Breast epithelium (tissue), 4 donors: Measurements from ENCODE around the gene TUT1. TPM values are rescaled to one million over a fixed set of nuclear protein-coding genes. Genes with fewer than 3 reads are reported as not detected.
A peak's percentile ranks its signal among the peaks of the same experiment; 100 is the strongest.

ENCODE experiments used
- DNase-seq, 2 donors: peaks; one replicate each; pipeline ENCODE4 v3.0.0-alpha.2; 2019; ENCODE audit warnings: low spot score in 2 of 2
- H3K27ac ChIP-seq, 2 donors: fragments of 200-600 bp; sonication (generic) in 1 of 2; one replicate each; pipeline ENCODE4 v1.5.1; 2016 to 2019; ENCODE audit warnings: mild to moderate bottlenecking in 1 of 2
- H3K27me3 ChIP-seq, 2 donors: fragments of 200-600 bp; sonication (generic) in 1 of 2; one replicate each; pipeline versions ENCODE4 v1.5.1 to v1.6.0; 2017 to 2019; ENCODE audit warnings: control low read depth in 1 of 2, mild to moderate bottlenecking in 1 of 2
- H3K36me3 ChIP-seq: fragments of 200-600 bp; one replicate; pipeline ENCODE4 v1.5.1; 2019
- H3K4me1 ChIP-seq, 2 donors: fragments of 200-600 bp; sonication (generic); one replicate each; pipeline ENCODE4 v1.5.1; 2016 to 2019; ENCODE audit warnings: control low read depth in 1 of 2
- H3K4me3 ChIP-seq, 3 donors: fragments of 200-600 bp; sonication (generic); 1 replicate in 2 of 3; 2 replicates in 1 of 3; pipeline ENCODE4 v1.5.1; 2016 to 2019; ENCODE audit warnings: mild to moderate bottlenecking in 3 of 3, moderate library complexity in 2 of 3
- H3K9me3 ChIP-seq, 2 donors: fragments of 200-600 bp; sonication (generic) in 1 of 2; one replicate each; pipeline ENCODE4 v1.5.1; 2016 to 2019; ENCODE audit warnings: control low read depth in 1 of 2
- POLR2A ChIP-seq: fragments of 450-650 bp; IDR thresholded peaks from one replicate; pipeline ENCODE4 v1.6.1; 2016; ENCODE audit warnings: antibody characterized with exemption, mild to moderate bottlenecking, moderate library complexity
- POLR2AphosphoS5 ChIP-seq, 3 donors: sonication (generic); formaldehyde crosslinking; IDR thresholded peaks; one replicate each; pipeline ENCODE4 v1.6.1; 2017; ENCODE audit warnings: antibody characterized with exemption in 3 of 3
- intact Hi-C: fragments of 100-400 bp; cut with DNase I; formaldehyde crosslinking; loops from one replicate; pipeline ENCODE4 v1.15.1; 2023; ENCODE audit warnings: low total_unique reads
- total RNA-seq, 3 donors: library from RNA; depleted of rRNA; stranded (reverse); fragments of >200 nt; gene quantifications; one replicate each; pipeline ENCODE4 v1.1.0, GENCODE V29; 2016
- TF ChIP-seq, protein P1 (sequence below), 3 donors: fragments of 450-650 bp; IDR thresholded peaks; one replicate each; pipeline ENCODE4 v1.5.1; 2016 to 2017; ENCODE audit warnings: antibody characterized with exemption in 3 of 3, mild to moderate bottlenecking in 3 of 3, moderate library complexity in 3 of 3

The TUT1 gene
- total RNA-seq, 3 donors from 2014 or later, result 7.7 to 12.1 (median 10.7) TPM

DNA sequence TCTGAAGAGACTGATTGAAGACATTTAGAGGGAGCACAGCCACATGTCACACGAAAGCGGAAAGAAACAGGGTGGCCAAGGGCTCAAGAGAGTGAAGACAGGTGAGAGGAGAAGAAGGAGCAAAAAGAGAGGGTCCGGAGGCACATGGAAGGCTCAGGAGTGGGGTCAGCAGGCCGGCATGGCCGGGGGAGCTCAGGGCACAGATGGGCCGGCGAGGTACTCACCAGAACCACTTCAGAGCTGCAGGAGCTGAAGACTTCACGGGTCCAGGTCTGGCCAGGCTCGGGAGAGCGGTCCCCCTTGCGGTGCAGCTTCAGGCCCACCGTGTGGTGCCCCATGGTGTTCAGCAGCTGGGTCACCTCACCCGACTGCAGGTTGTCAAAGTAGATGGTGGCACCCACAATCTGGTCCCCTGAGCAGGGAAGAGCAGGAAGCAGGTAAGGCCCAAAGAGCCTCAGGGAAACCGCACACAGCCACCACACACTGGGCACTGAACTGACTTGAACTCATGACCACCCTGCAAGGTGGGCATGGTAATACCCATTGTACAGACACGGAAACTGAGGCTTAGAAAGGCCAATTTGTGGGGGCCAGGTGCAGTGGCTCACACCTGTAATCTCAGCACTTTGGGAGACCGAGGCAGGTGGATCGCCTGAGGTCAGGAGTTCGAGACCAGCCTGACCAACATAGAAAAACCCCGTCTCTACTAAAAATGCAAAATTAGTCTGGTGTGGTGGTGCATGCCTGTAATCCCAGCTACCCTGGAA lies 56.4 kb downstream of the TUT1 start:
- H3K4me3 ChIP-seq, result no peak overlapping the region
- peaks cover 18 to 20% of the 10 kb centered on the region in 2 donors for H3K4me1 ChIP-seq
- peaks cover 28% of the 10 kb centered on the region for H3K36me3 ChIP-seq
- DNase-seq, result no peak
- H3K27ac ChIP-seq, result peak overlapping the region in 1 of 2 donors; percentile 52
- no peaks in the 10 kb centered on the region for H3K27me3 ChIP-seq
- intact Hi-C loops, result loop anchor here (5.0 kb wide), 1 partner anchor 33 kb away; no protein-coding TSS in a partner anchor
- H3K9me3 ChIP-seq, result no peaks in the 10 kb centered on the region
- TF ChIP-seq POLR2AphosphoS5 (IDR thresholded peaks at IDR 0.05) (no peak), POLR2A (no peak)
- TF ChIP-seq, protein P1, sequence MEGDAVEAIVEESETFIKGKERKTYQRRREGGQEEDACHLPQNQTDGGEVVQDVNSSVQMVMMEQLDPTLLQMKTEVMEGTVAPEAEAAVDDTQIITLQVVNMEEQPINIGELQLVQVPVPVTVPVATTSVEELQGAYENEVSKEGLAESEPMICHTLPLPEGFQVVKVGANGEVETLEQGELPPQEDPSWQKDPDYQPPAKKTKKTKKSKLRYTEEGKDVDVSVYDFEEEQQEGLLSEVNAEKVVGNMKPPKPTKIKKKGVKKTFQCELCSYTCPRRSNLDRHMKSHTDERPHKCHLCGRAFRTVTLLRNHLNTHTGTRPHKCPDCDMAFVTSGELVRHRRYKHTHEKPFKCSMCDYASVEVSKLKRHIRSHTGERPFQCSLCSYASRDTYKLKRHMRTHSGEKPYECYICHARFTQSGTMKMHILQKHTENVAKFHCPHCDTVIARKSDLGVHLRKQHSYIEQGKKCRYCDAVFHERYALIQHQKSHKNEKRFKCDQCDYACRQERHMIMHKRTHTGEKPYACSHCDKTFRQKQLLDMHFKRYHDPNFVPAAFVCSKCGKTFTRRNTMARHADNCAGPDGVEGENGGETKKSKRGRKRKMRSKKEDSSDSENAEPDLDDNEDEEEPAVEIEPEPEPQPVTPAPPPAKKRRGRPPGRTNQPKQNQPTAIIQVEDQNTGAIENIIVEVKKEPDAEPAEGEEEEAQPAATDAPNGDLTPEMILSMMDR (IDR thresholded peaks at IDR 0.05), result no peak

DNA sequence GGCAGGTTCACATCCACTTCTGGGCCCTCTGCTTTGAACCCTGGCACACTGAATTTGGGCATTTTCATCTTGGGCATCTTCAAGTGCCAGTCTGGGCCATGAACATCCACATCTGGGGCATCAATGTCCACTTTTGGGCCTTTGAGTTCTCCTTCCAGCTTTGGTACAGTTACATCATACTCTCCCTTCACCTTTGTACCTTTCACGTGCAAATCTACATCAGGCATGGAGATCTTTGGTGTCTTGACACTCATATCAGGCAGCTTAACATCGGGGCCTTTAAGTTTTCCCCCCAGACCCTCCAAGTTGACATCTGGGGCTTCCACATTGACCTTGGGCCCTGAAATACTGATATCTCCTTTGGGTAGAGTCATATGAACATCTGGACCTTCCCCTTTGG lies 59.2 kb downstream of the TUT1 start:
- H3K4me1 ChIP-seq, result no peaks in the 10 kb centered on the region
- DNase-seq, result no peak
- H3K36me3 ChIP-seq, result peaks cover 28% of the 10 kb centered on the region
- H3K4me3 ChIP-seq, result no peak overlapping the region
- peak overlapping the region in 1 of 2 donors; percentile 21 for H3K27ac ChIP-seq
- H3K27me3 ChIP-seq, result no peaks in the 10 kb centered on the region
- intact Hi-C loops, result no loop called here
- no peaks in the 10 kb centered on the region for H3K9me3 ChIP-seq
- no peak for TF ChIP-seq POLR2AphosphoS5 (IDR thresholded peaks at IDR 0.05)
- TF ChIP-seq, protein P1 (IDR thresholded peaks at IDR 0.05), result no peak
- no peak for TF ChIP-seq POLR2A

Other genes with a start within 250 kb of the TUT1 start
- not detected for gene SCGB1A1, start 172.5 kb downstream of the TUT1 start, total RNA-seq
- 1,000 to 10,000 TPM in 2 of 3 donors, 100 to 1,000 TPM in 1; 636 to 1,393 (median 1,040) TPM for gene AHNAK, start 44.7 kb downstream of the TUT1 start, total RNA-seq
- 1,000 to 10,000 TPM; 1,312 to 1,961 (median 1,794) TPM for gene EEF1G, start 17.6 kb downstream of the TUT1 start, total RNA-seq
- gene MTA2, start 10.3 kb upstream of the TUT1 start, total RNA-seq, result 10 to 100 TPM; 61.3 to 92.8 (median 85.5) TPM
- 10 to 100 TPM; 34.7 to 58.7 (median 35.7) TPM for gene EML3, start 21.3 kb upstream of the TUT1 start, total RNA-seq
- 10 to 100 TPM in 2 of 3 donors, 1 to 10 TPM in 1; 8.5 to 11.5 (median 11.0) TPM for gene ROM1, start 21.7 kb upstream of the TUT1 start, total RNA-seq
- 10 to 100 TPM; 19.0 to 38.0 (median 29.6) TPM for gene B3GAT3, start 30.5 kb upstream of the TUT1 start, total RNA-seq
- 100 to 1,000 TPM; 114 to 116 (median 116) TPM for gene GANAB, start 55.1 kb upstream of the TUT1 start, total RNA-seq
- 10 to 100 TPM; 14.6 to 19.0 (median 18.4) TPM for gene INTS5, start 61.8 kb upstream of the TUT1 start, total RNA-seq
- 10 to 100 TPM; 22.9 to 42.9 (median 25.2) TPM for gene C11orf98, start 73.7 kb upstream of the TUT1 start, total RNA-seq
- gene CSKMT, start 73.8 kb upstream of the TUT1 start, total RNA-seq, result 10 to 100 TPM in 1 of 3 donors, 1 to 10 TPM in 2; 5.4 to 16.1 (median 5.8) TPM
- gene UQCC3, start 80.2 kb upstream of the TUT1 start, total RNA-seq, result 1 to 10 TPM; 7.4 to 9.8 (median 8.3) TPM
- 1 to 10 TPM; 4.3 to 6.0 (median 5.6) TPM for gene LBHD1, start 80.7 kb upstream of the TUT1 start, total RNA-seq
- 100 to 1,000 TPM; 204 to 248 (median 239) TPM for gene UBXN1, start 87.5 kb upstream of the TUT1 start, total RNA-seq
- gene LRRN4CL, start 98.0 kb upstream of the TUT1 start, total RNA-seq, result 10 to 100 TPM in 2 of 3 donors, 1 to 10 TPM in 1; 9.8 to 15.1 (median 13.6) TPM
- gene BSCL2, start 115.9 kb upstream of the TUT1 start, total RNA-seq, result 10 to 100 TPM; 40.2 to 58.4 (median 54.1) TPM
- gene GNG3, start 116.2 kb upstream of the TUT1 start, total RNA-seq, result not detected
- 10 to 100 TPM; 22.3 to 24.5 (median 23.6) TPM for gene HNRNPUL2, start 135.9 kb upstream of the TUT1 start, total RNA-seq
- gene TTC9C, start 137.0 kb upstream of the TUT1 start, total RNA-seq, result 10 to 100 TPM; 19.2 to 26.2 (median 25.8) TPM
- gene ZBTB3, start 162.6 kb upstream of the TUT1 start, total RNA-seq, result 1 to 10 TPM; 5.9 to 9.7 (median 9.0) TPM
- 10 to 100 TPM; 54.2 to 80.6 (median 65.5) TPM for gene POLR2G, start 170.1 kb upstream of the TUT1 start, total RNA-seq
- gene TAF6L, start 179.9 kb upstream of the TUT1 start, total RNA-seq, result 10 to 100 TPM; 14.1 to 20.8 (median 20.5) TPM
- gene TMEM179B, start 195.9 kb upstream of the TUT1 start, total RNA-seq, result 10 to 100 TPM; 61.4 to 66.9 (median 64.9) TPM
- gene TMEM223, start 200.5 kb upstream of the TUT1 start, total RNA-seq, result 10 to 100 TPM; 26.9 to 34.1 (median 29.8) TPM
- 10 to 100 TPM; 74.9 to 89.3 (median 76.4) TPM for gene NXF1, start 213.9 kb upstream of the TUT1 start, total RNA-seq
- gene STX5, start 240.5 kb upstream of the TUT1 start, total RNA-seq, result 10 to 100 TPM; 30.8 to 42.3 (median 34.2) TPM
- 1 to 10 TPM in 1 of 3 donors, not detected in 2; 1.6 TPM for gene TEX54, start 241.3 kb upstream of the TUT1 start, total RNA-seq
- gene WDR74, start 248.1 kb upstream of the TUT1 start, total RNA-seq, result 10 to 100 TPM; 46.6 to 62.6 (median 48.7) TPM